Measurements from ENCODE around the gene PXMP2.

The PXMP2 gene

GRCh38 chr12:132723015-132723763 lies 35.8 kb downstream of the PXMP2 start:
- no peak for DNase-seq (ENCODE audit: low read depth)

GRCh38 chr12:132723764-132724140 lies 36.4 kb downstream of the PXMP2 start:
- DNase-seq (ENCODE audit: low read depth), result no peak

GRCh38 chr12:132724506-132725241 lies 37.3 kb downstream of the PXMP2 start:
- DNase-seq (ENCODE audit: low read depth), result no peak

- no peak for DNase-seq (ENCODE audit: low read depth)
Measured at GRCh38 chr12:132726386-132726785, 39.0 kb downstream of the PXMP2 start.

GRCh38 chr12:132727091-132727794 lies 39.9 kb downstream of the PXMP2 start:
- DNase-seq (ENCODE audit: low read depth), result no peak

- no peak for DNase-seq (ENCODE audit: low read depth)
Measured at GRCh38 chr12:132728502-132728901, 41.1 kb downstream of the PXMP2 start.

- no peak for DNase-seq (ENCODE audit: low read depth)
Measured at GRCh38 chr12:132729541-132730320, 42.3 kb downstream of the PXMP2 start.

GRCh38 chr12:132730353-132730752 lies 43.0 kb downstream of the PXMP2 start:
- DNase-seq (ENCODE audit: low read depth), result no peak

GRCh38 chr12:132731574-132731973 lies 44.2 kb downstream of the PXMP2 start:
- DNase-seq (ENCODE audit: low read depth), result no peak

GRCh38 chr12:132734206-132734605 lies 46.8 kb downstream of the PXMP2 start:
- no peak for DNase-seq (ENCODE audit: low read depth)

- DNase-seq (ENCODE audit: low read depth), result no peak
Measured at GRCh38 chr12:132735496-132735895, 48.1 kb downstream of the PXMP2 start.

- no peak for DNase-seq (ENCODE audit: low read depth)
Measured at GRCh38 chr12:132736378-132736777, 49.0 kb downstream of the PXMP2 start.

- DNase-seq (ENCODE audit: low read depth), result no peak
Measured at GRCh38 chr12:132736913-132737312, 49.5 kb downstream of the PXMP2 start.

- DNase-seq (ENCODE audit: low read depth), result no peak
Measured at GRCh38 chr12:132739600-132740312, 52.4 kb downstream of the PXMP2 start.

GRCh38 chr12:132740313-132740646 lies 52.9 kb downstream of the PXMP2 start:
- DNase-seq (ENCODE audit: low read depth), result no peak

- DNase-seq (ENCODE audit: low read depth), result no peak
Measured at GRCh38 chr12:132740652-132741051, 53.3 kb downstream of the PXMP2 start.

GRCh38 chr12:132741620-132742019 lies 54.2 kb downstream of the PXMP2 start:
- no peak for DNase-seq (ENCODE audit: low read depth)

- no peak for DNase-seq (ENCODE audit: low read depth)
Measured at GRCh38 chr12:132743831-132744230, 56.4 kb downstream of the PXMP2 start.

- DNase-seq (ENCODE audit: low read depth), result no peak
Measured at GRCh38 chr12:132746613-132747012, 59.2 kb downstream of the PXMP2 start.

GRCh38 chr12:132747395-132747794 lies 60.0 kb downstream of the PXMP2 start:
- no peak for DNase-seq (ENCODE audit: low read depth)

GRCh38 chr12:132747896-132748295 lies 60.5 kb downstream of the PXMP2 start:
- DNase-seq (ENCODE audit: low read depth), result no peak

- DNase-seq (ENCODE audit: low read depth), result no peak
Measured at GRCh38 chr12:132748319-132748718, 60.9 kb downstream of the PXMP2 start.

Measured in stimulated activated CD4-positive, alpha-beta T cell treated with anti-CD3 and anti-CD28 coated beads, Interleukin-2, amount 100 ng/mL, for 4 hours (primary cell).